Psoas muscle (tissue), 8 donors: ENCODE data around the gene SART3. TPM values are rescaled to one million over a fixed set of nuclear protein-coding genes. Genes with fewer than 3 reads are reported as not detected.

Experiments used
- ATAC-seq, 4 donors: fragments of 200-7000 bp; cut with Tn5 transposase; one replicate each; pipeline ENCODE4 v1.9.1; 2020; ENCODE audit warnings: moderate library complexity in 3 of 4, mild to moderate bottlenecking in 2 of 4
- DNase-seq, 2 donors: peaks; one replicate each; pipeline ENCODE4 v3.0.0-alpha.2; 2020
- H3K27ac ChIP-seq: fragments of 200-600 bp; one replicate; pipeline ENCODE4 v1.8.0; 2022
- H3K27me3 ChIP-seq, 3 donors: fragments of 200-600 bp in 1 of 3; one replicate each; pipeline versions ENCODE4 v1.6.1 to v1.8.0; 2013 to 2022; ENCODE audit warnings: low read length in 2 of 3, mild to moderate bottlenecking in 2 of 3, moderate library complexity in 1 of 3; ENCODE audit not compliant: insufficient read depth in 3 of 3
- H3K36me3 ChIP-seq, 2 donors: fragments of 200-600 bp in 1 of 2; one replicate each; pipeline versions ENCODE4 v1.6.1 to v1.8.0; 2013 to 2022; ENCODE audit warnings: low read depth in 1 of 2, mild to moderate bottlenecking in 1 of 2, moderate library complexity in 1 of 2; ENCODE audit not compliant: insufficient read depth in 1 of 2
- H3K4me1 ChIP-seq: fragments of 200-600 bp; one replicate; pipeline ENCODE4 v1.8.0; 2022
- H3K4me3 ChIP-seq: fragments of 200-600 bp; one replicate; pipeline ENCODE4 v1.8.0; 2022; ENCODE audit warnings: mild to moderate bottlenecking
- H3K9me3 ChIP-seq: fragments of 200-600 bp; one replicate; pipeline ENCODE4 v1.8.0; 2022
- WGBS, 3 donors: extraction: QIAGEN DNeasy Blood & Tissue Kit; methylation state at CpG; one replicate each; pipeline versions ENCODE4 v1.1.6 to v1.1.7; 2013; 5-methylcytosine and 5-hydroxymethylcytosine counted together
- intact Hi-C, 2 donors: fragments of 100-400 bp; cut with DNase I; formaldehyde crosslinking; loops; one replicate each; pipeline versions ENCODE4 v1.11.0 to v1.14.2; 2022
- polyA plus RNA-seq, 3 donors: library from polyadenylated mRNA; stranded (reverse); fragments of 200-250 nt; gene quantifications; one replicate each; pipeline ENCODE4 v1.2.3, GENCODE V29; 2013
- total RNA-seq, 4 donors: library from RNA; stranded (reverse); fragmentation: NEBNext Ultra II Directional in 2 of 4; extraction: Animal tissue kit (Norgen Biotek cat#: 25700) in 2 of 4; gene quantifications; one replicate each; pipeline versions ENCODE4 v1.2.1 to v1.2.4, GENCODE V29; 2021 to 2023
- TF ChIP-seq, protein P1 (sequence below): fragments of 200-600 bp; IDR thresholded peaks from one replicate; pipeline ENCODE4 v1.8.0; 2022; ENCODE audit warnings: antibody characterized with exemption
- donor health status: healthy with polysubstance abuse.
- donor health status: DM: no; HTN: no; CAD: no; lungs with moderate emphysema.
- donor health status: Bipolar disorder and iron deficiency.
- donor health status: healthy.
- donor health status: DM: yes; HTN: yes; CAD: no.
- donor health status: DM: no; HTN: no; CAD: no.
- donor health status: DM: no; HTN: no; CAD: no.
- donor health status: DM: yes; HTN: yes; CAD: no.

Gene SART3
- total and polyA plus RNA-seq, 7 donors: 13.4 to 35.3 (median 24.2) TPM

DNA sequence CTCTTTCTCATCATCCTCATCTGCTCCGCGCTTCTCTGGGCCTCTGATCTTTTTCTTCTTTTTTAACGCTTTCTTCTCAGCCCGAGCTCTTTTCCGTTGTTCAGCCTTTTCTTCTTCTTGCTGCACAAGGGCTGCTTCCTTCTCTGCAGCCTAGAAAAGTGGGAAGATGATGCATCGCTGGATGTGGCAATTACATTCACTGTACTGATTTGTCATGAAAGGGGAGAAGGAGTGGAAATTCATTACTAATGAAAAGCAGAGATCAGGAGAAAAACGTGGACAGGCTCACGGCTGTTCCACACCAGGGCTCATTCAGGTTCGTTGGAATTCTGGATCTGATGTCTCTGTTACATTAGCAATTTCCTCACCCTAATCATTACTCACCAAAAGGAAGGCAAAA lies 30.8 kb downstream of the SART3 start:
- 89 to 94% (median 93%) methylated on average over 9 of the region's 9 CpGs for WGBS, 3 donors
- ATAC-seq: no peak
- H3K36me3 ChIP-seq: peaks cover 10 to 97% of the 10 kb centered on the region in 2 donors
- H3K4me3 ChIP-seq: no peak overlapping the region
- intact Hi-C loops: no loop called here
- TF ChIP-seq, protein P1, sequence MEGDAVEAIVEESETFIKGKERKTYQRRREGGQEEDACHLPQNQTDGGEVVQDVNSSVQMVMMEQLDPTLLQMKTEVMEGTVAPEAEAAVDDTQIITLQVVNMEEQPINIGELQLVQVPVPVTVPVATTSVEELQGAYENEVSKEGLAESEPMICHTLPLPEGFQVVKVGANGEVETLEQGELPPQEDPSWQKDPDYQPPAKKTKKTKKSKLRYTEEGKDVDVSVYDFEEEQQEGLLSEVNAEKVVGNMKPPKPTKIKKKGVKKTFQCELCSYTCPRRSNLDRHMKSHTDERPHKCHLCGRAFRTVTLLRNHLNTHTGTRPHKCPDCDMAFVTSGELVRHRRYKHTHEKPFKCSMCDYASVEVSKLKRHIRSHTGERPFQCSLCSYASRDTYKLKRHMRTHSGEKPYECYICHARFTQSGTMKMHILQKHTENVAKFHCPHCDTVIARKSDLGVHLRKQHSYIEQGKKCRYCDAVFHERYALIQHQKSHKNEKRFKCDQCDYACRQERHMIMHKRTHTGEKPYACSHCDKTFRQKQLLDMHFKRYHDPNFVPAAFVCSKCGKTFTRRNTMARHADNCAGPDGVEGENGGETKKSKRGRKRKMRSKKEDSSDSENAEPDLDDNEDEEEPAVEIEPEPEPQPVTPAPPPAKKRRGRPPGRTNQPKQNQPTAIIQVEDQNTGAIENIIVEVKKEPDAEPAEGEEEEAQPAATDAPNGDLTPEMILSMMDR: no peak
- no peak overlapping the region for H3K27ac ChIP-seq
- no peaks in the 10 kb centered on the region for H3K9me3 ChIP-seq
- no peak for DNase-seq
- H3K27me3 ChIP-seq: no peaks in the 10 kb centered on the region
- peaks cover 13% of the 10 kb centered on the region for H3K4me1 ChIP-seq

DNA sequence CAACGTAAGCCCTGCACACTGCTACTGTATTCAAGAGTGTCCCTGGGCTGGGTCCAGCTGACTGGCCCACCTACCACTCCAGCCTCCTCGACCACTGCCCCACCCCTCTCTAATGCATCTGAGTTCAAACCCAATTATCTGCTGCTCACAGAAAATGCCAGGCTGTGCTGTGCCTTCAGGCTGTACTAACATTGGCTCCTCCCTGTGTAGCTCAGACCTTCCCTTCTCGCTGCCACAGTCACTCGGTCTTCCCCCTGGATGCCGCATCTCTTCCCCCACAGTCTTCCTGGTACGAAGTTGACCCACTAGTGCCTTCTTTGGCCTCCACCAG lies 33.8 kb downstream of the SART3 start:
- Histone ChIP-seq H3K4me1 (peaks cover 5% of the 10 kb centered on the region), H3K36me3 (peaks cover 13 to 100% of the 10 kb centered on the region in 2 donors), H3K9me3 (no peaks in the 10 kb centered on the region), H3K4me3 (no peak overlapping the region), H3K27ac (no peak overlapping the region), H3K27me3 (no peaks in the 10 kb centered on the region)
- no peak for DNase-seq
- WGBS, 3 donors: 84 to 89% (median 89%) methylated on average over 6 of the region's 6 CpGs
- ATAC-seq: no peak
- intact Hi-C loops: no loop called here
- TF ChIP-seq, protein P1: no peak

DNA sequence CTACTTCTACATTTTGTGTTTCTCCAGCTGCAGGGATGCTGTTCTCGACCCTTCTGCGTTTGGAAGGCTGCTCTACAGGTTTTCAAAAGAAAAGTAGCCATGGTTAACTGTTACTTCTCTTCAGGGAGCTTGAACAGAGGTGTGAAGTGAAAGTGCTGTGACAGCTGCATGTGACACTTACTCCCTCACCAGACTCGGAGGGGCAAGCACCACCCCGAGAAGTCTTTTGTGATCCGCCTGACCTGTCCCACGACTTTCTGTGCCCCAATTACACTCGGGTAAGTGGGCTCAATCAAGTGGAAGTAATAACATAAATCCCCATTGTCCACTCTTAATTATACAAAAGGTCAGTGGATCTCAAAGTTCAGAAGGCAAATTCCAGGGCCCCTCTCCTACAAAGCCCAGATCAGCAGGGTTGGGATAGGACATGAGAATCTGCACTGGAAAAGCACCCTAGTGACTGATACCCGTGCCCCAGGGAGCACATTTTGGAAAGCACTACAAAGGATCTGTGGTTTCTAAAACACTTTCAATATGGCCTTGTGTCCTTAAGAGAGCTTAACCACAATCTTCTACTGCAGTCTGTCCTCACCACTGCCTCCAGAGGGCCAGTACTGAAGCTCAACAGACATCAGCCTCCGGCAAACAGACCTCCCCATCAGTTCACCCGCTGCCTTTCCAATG lies 34.3 kb downstream of the SART3 start:
- no peak overlapping the region for H3K4me3 ChIP-seq
- no peaks in the 10 kb centered on the region for H3K9me3 ChIP-seq
- intact Hi-C loops: no loop called here
- TF ChIP-seq, protein P1: no peak
- H3K27ac ChIP-seq: no peak overlapping the region
- no peaks in the 10 kb centered on the region for H3K27me3 ChIP-seq
- no peak for ATAC-seq
- no peak for DNase-seq
- H3K4me1 ChIP-seq: peaks cover under 1% of the 10 kb centered on the region
- WGBS, 3 donors: 82 to 87% (median 84%) methylated on average over 10 of the region's 10 CpGs
- peaks cover 14 to 100% of the 10 kb centered on the region in 2 donors for H3K36me3 ChIP-seq

DNA sequence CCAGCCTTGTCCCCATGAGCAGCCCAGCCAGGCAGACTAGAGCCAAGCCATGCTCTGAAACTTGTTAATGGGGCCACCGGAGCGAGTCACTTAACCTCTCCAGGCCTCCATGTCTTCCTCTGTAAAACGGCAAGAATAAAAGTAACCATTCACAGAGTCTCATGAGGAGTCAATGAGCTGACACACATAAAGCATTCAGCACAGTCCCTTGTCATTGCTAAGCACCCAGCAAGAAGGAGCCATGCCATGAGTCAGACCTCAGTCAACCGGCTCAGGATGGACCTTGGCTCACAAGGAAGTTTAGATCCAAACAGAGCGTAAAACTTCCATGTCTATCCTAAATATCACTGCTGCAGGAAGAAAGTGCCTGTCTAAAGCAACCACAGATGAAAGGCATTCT lies 35.3 kb downstream of the SART3 start:
- no peak overlapping the region for H3K4me3 ChIP-seq
- no peaks in the 10 kb centered on the region for H3K4me1 ChIP-seq
- H3K9me3 ChIP-seq: no peaks in the 10 kb centered on the region
- H3K36me3 ChIP-seq: peaks cover 17 to 100% of the 10 kb centered on the region in 2 donors
- no peak overlapping the region for H3K27ac ChIP-seq
- WGBS, 3 donors: 88 to 89% (median 89%) methylated on average over 5 of the region's 5 CpGs
- DNase-seq: no peak
- ATAC-seq: peak in 1 of 4 donors; percentile 32
- H3K27me3 ChIP-seq: no peaks in the 10 kb centered on the region
- TF ChIP-seq, protein P1: no peak
- intact Hi-C loops: no loop called here

DNA sequence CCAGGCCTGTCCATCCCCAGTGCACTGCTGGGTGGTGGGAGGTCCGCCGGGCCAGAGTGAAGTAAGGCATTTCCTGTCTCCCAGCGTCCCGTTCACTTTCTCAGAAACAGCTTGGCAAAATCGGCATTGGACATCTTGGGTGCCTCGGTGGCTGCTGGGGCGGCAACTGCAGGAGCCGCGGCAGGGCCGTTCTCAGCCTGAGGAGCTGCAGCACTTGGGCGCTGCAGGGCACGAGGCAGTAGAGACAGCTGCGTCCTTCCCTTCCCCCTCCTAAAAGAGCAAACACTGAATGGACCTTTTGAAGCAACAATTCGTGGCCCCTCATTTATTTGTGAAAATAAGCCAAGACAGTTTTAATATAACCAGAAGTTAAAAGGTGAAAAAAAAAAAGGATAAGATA lies 37.6 kb downstream of the SART3 start:
- Histone ChIP-seq H3K27ac (no peak overlapping the region), H3K27me3 (no peaks in the 10 kb centered on the region), H3K36me3 (peaks cover 12 to 100% of the 10 kb centered on the region in 2 donors), H3K4me1 (no peaks in the 10 kb centered on the region), H3K9me3 (no peaks in the 10 kb centered on the region), H3K4me3 (no peak overlapping the region)
- TF ChIP-seq, protein P1: no peak
- intact Hi-C loops: no loop called here
- 64 to 73% (median 65%) methylated on average over 14 of the region's 14 CpGs for WGBS, 3 donors
- ATAC-seq (no peak), DNase-seq (no peak)
